Loucy (cell line): ENCODE measurements around the gene PLSCR5.

Experiments
- EZH2phosphoT487 ChIP-seq: fragments of 200-600 bp; IDR thresholded peaks from 2 replicates; pipeline ENCODE4 v1.6.1; 2018; ENCODE audit warnings: antibody characterized with exemption, mild to moderate bottlenecking, moderate library complexity, borderline replicate concordance
- TF ChIP-seq, protein P1 (sequence below): fragments of 200-600 bp; sonication (generic); conservative IDR thresholded peaks from 2 replicates; pipeline ENCODE4 v1.5.1; 2014; ENCODE audit warnings: mild to moderate bottlenecking, antibody characterized with exemption, low read length

DNA sequence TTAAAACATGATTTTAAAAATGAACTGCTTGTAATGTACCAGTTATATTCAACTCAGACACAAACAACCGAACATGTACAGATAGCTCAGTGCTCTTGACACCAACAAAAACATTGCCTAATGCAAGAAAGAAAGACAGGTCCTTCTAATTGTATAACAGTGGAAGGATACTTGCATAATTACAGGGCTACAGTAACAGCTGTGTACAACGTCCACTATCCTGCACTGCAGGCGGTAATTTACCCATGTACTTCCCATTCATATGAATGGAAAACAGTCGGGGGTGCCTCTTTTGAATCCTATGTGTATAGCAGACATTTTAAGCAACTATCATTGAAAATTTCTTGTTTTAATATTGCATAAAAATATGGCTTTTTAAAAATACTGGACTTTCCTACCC is 41.1 kb upstream of the PLSCR5 start:
- TF ChIP-seq, protein P1, sequence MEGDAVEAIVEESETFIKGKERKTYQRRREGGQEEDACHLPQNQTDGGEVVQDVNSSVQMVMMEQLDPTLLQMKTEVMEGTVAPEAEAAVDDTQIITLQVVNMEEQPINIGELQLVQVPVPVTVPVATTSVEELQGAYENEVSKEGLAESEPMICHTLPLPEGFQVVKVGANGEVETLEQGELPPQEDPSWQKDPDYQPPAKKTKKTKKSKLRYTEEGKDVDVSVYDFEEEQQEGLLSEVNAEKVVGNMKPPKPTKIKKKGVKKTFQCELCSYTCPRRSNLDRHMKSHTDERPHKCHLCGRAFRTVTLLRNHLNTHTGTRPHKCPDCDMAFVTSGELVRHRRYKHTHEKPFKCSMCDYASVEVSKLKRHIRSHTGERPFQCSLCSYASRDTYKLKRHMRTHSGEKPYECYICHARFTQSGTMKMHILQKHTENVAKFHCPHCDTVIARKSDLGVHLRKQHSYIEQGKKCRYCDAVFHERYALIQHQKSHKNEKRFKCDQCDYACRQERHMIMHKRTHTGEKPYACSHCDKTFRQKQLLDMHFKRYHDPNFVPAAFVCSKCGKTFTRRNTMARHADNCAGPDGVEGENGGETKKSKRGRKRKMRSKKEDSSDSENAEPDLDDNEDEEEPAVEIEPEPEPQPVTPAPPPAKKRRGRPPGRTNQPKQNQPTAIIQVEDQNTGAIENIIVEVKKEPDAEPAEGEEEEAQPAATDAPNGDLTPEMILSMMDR, result no peak
- no peak for TF ChIP-seq EZH2phosphoT487
